GM23338 (cell line): ENCODE data around the gene CAMTA1. TPM values are rescaled to one million over a fixed set of nuclear protein-coding genes. Genes with fewer than 3 reads are reported as not detected.

Source experiments
- ATAC-seq: fragments of 200-7000 bp; cut with Tn5 transposase; 3 replicates; pipeline ENCODE4 v1.9.1; 2020
- DNase-seq: peaks from one replicate; pipeline ENCODE4 v3.0.0-alpha.2; 2015; ENCODE audit warnings: low spot score
- H2AFZ ChIP-seq: fragments of 200-600 bp; sonication (generic); 2 replicates; pipeline ENCODE4 v1.8.0; 2016; ENCODE audit warnings: antibody characterized with exemption, mild to moderate bottlenecking, moderate library complexity
- H3F3A ChIP-seq: fragments of 200-600 bp; sonication (generic); replicated peaks from 2 replicates; pipeline ENCODE4 v1.8.0; 2017; ENCODE audit warnings: antibody characterized with exemption, mixed run types, low read depth
- H3K27ac ChIP-seq: fragments of 200-600 bp; sonication (generic); 2 replicates; pipeline ENCODE4 v1.6.1; 2016; ENCODE audit warnings: low read depth
- H3K27me3 ChIP-seq: fragments of 200-600 bp; sonication (generic); 2 replicates; pipeline ENCODE4 v1.8.0; 2016; ENCODE audit warnings: mild to moderate bottlenecking, mixed run types, moderate library complexity; ENCODE audit not compliant: insufficient read depth
- H3K36me3 ChIP-seq: fragments of 200-600 bp; sonication (generic); 2 replicates; pipeline ENCODE4 v1.8.0; 2016; ENCODE audit warnings: mild to moderate bottlenecking; ENCODE audit not compliant: insufficient read depth
- H3K4me1 ChIP-seq: fragments of 200-600 bp; sonication (generic); 2 replicates; pipeline ENCODE4 v1.8.0; 2016; ENCODE audit warnings: mild to moderate bottlenecking, moderate library complexity; ENCODE audit not compliant: insufficient read depth
- H3K4me2 ChIP-seq: fragments of 200-600 bp; sonication (generic); 2 replicates; pipeline ENCODE4 v1.7.1; 2017; ENCODE audit warnings: mixed run types
- H3K4me3 ChIP-seq: fragments of 200-600 bp; sonication (generic); 2 replicates; pipeline ENCODE4 v1.6.1; 2016; ENCODE audit warnings: mixed run types
- H3K79me2 ChIP-seq: fragments of 200-600 bp; sonication (generic); replicated peaks from 2 replicates; pipeline ENCODE4 v1.8.0; 2017; ENCODE audit warnings: mild to moderate bottlenecking; ENCODE audit not compliant: insufficient read depth
- H3K9me2 ChIP-seq: fragments of 200-600 bp; sonication (generic); 2 replicates; pipeline ENCODE4 v1.8.0; 2017; ENCODE audit not compliant: insufficient read depth
- H4K20me1 ChIP-seq: fragments of 200-600 bp; sonication (generic); replicated peaks from 2 replicates; pipeline ENCODE4 v1.8.0; 2017; ENCODE audit warnings: mild to moderate bottlenecking; ENCODE audit not compliant: insufficient read depth
- H3K27ac Mint-ChIP-seq: 2 replicates; pipeline ENCODE4 v1.8.0; 2020; ENCODE audit warnings: inconsistent platforms, mild to moderate bottlenecking, moderate library complexity, mixed read lengths
- H3K27me3 Mint-ChIP-seq: 3 replicates; pipeline ENCODE4 v1.8.0; 2022; ENCODE audit warnings: low read depth, mild to moderate bottlenecking, moderate library complexity, mixed read lengths, inconsistent platforms; ENCODE audit not compliant: insufficient read depth, poor library complexity
- H3K36me3 Mint-ChIP-seq: 3 replicates; pipeline ENCODE4 v1.8.0; 2021; ENCODE audit warnings: low read depth, mild to moderate bottlenecking, inconsistent platforms, moderate library complexity, mixed read lengths
- H3K4me1 Mint-ChIP-seq: 3 replicates; pipeline ENCODE4 v1.8.0; 2020; ENCODE audit warnings: mild to moderate bottlenecking, inconsistent platforms, mixed read lengths
- H3K4me3 Mint-ChIP-seq: 3 replicates; pipeline ENCODE4 v1.8.0; 2021; ENCODE audit warnings: moderate library complexity, mild to moderate bottlenecking, inconsistent platforms, mixed read lengths
- H3K9me3 Mint-ChIP-seq: 3 replicates; pipeline ENCODE4 v1.8.0; 2020; ENCODE audit warnings: moderate library complexity, mild to moderate bottlenecking, inconsistent platforms, mixed read lengths
- CREB1 ChIP-seq: fragments of 250-450 bp; sonication (Bioruptor Pico); IDR thresholded peaks from 2 replicates; pipeline ENCODE4 v1.5.0; 2020; ENCODE audit warnings: low read depth, mild to moderate bottlenecking, moderate library complexity
- EZH2 ChIP-seq: fragments of 200-600 bp; sonication (generic); IDR thresholded peaks from one replicate; pipeline ENCODE4 v1.8.0; 2017; ENCODE audit warnings: antibody characterized with exemption, mild to moderate bottlenecking, low read depth; ENCODE audit not compliant: unreplicated experiment
- EZH2phosphoT487 ChIP-seq: fragments of 200-600 bp; sonication (generic); IDR thresholded peaks from one replicate; pipeline ENCODE4 v1.8.1; 2018; ENCODE audit warnings: antibody characterized with exemption; ENCODE audit not compliant: unreplicated experiment
- JUNB ChIP-seq: IDR thresholded peaks from one replicate; pipeline ENCODE4 v1.6.1; 2016; ENCODE audit warnings: antibody characterized with exemption; ENCODE audit not compliant: unreplicated experiment
- NANOG ChIP-seq: IDR thresholded peaks from 2 replicates; pipeline ENCODE4 v1.6.1; 2016; ENCODE audit warnings: antibody characterized with exemption, borderline replicate concordance
- STAT1 ChIP-seq: IDR thresholded peaks from one replicate; pipeline ENCODE4 v1.6.1; 2016; ENCODE audit warnings: antibody characterized with exemption; ENCODE audit not compliant: unreplicated experiment
- ZNF114 ChIP-seq: fragments of 250-450 bp; sonication (Bioruptor Pico); IDR thresholded peaks from 2 replicates; pipeline ENCODE4 v1.5.0; 2020; ENCODE audit warnings: mild to moderate bottlenecking, moderate library complexity
- ZNF331 ChIP-seq: fragments of 250-450 bp; sonication (Bioruptor Pico); IDR thresholded peaks from 2 replicates; pipeline ENCODE4 v1.5.0; 2020; ENCODE audit warnings: low read depth, mild to moderate bottlenecking, moderate library complexity
- polyA plus RNA-seq: library from polyadenylated mRNA; unstranded; fragments of >200 nt; fragmentation: Nextera tagmentation; extraction: Ambion mirVana; gene quantifications from 2 replicates; pipeline ENCODE4 v1.2.1, GENCODE V29; 2016
- total RNA-seq: library from RNA; depleted of rRNA; stranded (reverse); fragments of >200 nt; shearing (Covaris generic); gene quantifications from 2 replicates; pipeline ENCODE4 v1.2.3, GENCODE V29; 2014
- TF ChIP-seq, protein P1 (sequence below): IDR thresholded peaks from one replicate; pipeline ENCODE4 v1.6.1; 2018; ENCODE audit warnings: antibody characterized with exemption; ENCODE audit not compliant: unreplicated experiment

CAMTA1 gene
- total and polyA plus RNA-seq, 2 experiments from 2014 or later = 115 to 519 TPM

DNA sequence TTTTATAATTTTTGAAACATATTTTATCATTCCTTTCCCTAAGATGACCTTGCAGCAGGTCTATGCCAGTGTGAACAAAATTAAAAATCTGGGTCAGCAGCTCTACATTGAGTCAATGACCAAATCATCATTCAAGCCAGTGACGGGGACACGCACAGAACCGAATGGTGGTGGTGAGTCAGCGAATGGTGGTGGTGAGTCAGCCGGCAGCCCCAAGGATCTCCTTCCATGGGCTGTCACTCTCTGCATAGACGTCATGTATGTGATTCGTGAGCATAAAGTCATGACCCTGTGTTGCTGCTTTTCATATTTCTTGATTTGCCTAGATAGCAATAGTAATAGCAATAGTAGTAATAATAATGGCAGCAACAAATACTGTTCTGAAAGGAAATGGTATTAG lies 1025.1 kb downstream of the CAMTA1 start (continued):
- TF ChIP-seq, protein P1, sequence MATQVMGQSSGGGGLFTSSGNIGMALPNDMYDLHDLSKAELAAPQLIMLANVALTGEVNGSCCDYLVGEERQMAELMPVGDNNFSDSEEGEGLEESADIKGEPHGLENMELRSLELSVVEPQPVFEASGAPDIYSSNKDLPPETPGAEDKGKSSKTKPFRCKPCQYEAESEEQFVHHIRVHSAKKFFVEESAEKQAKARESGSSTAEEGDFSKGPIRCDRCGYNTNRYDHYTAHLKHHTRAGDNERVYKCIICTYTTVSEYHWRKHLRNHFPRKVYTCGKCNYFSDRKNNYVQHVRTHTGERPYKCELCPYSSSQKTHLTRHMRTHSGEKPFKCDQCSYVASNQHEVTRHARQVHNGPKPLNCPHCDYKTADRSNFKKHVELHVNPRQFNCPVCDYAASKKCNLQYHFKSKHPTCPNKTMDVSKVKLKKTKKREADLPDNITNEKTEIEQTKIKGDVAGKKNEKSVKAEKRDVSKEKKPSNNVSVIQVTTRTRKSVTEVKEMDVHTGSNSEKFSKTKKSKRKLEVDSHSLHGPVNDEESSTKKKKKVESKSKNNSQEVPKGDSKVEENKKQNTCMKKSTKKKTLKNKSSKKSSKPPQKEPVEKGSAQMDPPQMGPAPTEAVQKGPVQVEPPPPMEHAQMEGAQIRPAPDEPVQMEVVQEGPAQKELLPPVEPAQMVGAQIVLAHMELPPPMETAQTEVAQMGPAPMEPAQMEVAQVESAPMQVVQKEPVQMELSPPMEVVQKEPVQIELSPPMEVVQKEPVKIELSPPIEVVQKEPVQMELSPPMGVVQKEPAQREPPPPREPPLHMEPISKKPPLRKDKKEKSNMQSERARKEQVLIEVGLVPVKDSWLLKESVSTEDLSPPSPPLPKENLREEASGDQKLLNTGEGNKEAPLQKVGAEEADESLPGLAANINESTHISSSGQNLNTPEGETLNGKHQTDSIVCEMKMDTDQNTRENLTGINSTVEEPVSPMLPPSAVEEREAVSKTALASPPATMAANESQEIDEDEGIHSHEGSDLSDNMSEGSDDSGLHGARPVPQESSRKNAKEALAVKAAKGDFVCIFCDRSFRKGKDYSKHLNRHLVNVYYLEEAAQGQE = no peak

DNA sequence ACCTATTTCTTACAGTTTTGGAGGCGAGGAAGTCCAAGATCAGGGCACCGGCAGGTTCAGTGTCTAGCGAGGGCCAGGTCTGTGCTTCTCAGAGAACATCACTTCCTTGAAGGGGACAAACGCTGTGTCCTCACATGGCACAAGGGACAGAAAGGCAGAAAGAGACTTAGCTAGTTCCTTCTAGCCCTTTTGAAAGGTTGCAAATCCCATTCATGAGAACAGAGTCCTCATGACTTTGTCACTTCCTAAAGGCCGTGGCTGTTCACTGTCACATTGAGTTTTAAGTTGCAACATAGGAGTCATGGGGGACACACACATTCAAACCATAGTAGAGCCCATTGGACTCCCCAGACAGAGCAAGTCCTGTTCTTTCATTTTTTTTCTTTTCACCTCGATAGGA lies 1026.2 kb downstream of the CAMTA1 start:
- Histone ChIP-seq H3K4me3 (no peak overlapping the region), H2AFZ (no peak overlapping the region), H4K20me1 (0 out of 2 replicates have a peak, but pooled peaks cover 7% of the 10 kb centered on the region), H3K4me1 (no peaks in the 10 kb centered on the region), H3K27ac (no peak overlapping the region), H3K4me2 (no peak overlapping the region), H3K27me3 (no peaks in the 10 kb centered on the region), H3K36me3 (peaks cover 22% of the 10 kb centered on the region; the same call in 1 of the 2 replicates), H3F3A (no peaks in the 10 kb centered on the region), H3K9me2 (no peaks in the 10 kb centered on the region), H3K79me2 (no peaks in the 10 kb centered on the region)
- Mint-ChIP-seq H3K27ac (no peak overlapping the region), H3K36me3 (peaks cover 40% of the 10 kb centered on the region), H3K4me1 (no peaks in the 10 kb centered on the region), H3K27me3 (no peaks in the 10 kb centered on the region), H3K4me3 (no peak overlapping the region), H3K9me3 (peaks cover 16% of the 10 kb centered on the region)
- ATAC-seq (no peak), DNase-seq (no peak)
- no peak for TF ChIP-seq EZH2
- no peak for TF ChIP-seq NANOG
- no peak for TF ChIP-seq CREB1 (CRISPR knock-in tag)
- TF ChIP-seq ZNF114 (CRISPR knock-in tag) = no peak
- no peak for TF ChIP-seq ZNF331 (CRISPR knock-in tag)
- no peak for TF ChIP-seq EZH2phosphoT487
- TF ChIP-seq, protein P1 = no peak
- TF ChIP-seq STAT1 = no peak
- TF ChIP-seq JUNB = no peak
